ENCODE results near the gene GRM8.
A peak's percentile ranks its signal among the peaks of the same experiment; 100 is the strongest.

Gene GRM8

GRCh38 chr7:126818393-126819196 is 434.1 kb downstream of the GRM8 start:
- no peak for DNase-seq (ENCODE audit: low read depth in 2 of 2)

- no peak for DNase-seq (ENCODE audit: low read depth in 2 of 2)
Observed at GRCh38 chr7:126809188-126809587, 443.6 kb downstream of the GRM8 start.

- DNase-seq (ENCODE audit: low read depth in 2 of 2) = no peak
Observed at GRCh38 chr7:126806614-126807013, 446.1 kb downstream of the GRM8 start.

GRCh38 chr7:126805351-126805750 is 447.4 kb downstream of the GRM8 start:
- DNase-seq (ENCODE audit: low read depth in 2 of 2) = no peak

- no peak for DNase-seq (ENCODE audit: low read depth in 2 of 2)
Observed at GRCh38 chr7:126804604-126805003, 448.1 kb downstream of the GRM8 start.

GRCh38 chr7:126803990-126804389 is 448.8 kb downstream of the GRM8 start:
- DNase-seq (ENCODE audit: low read depth in 2 of 2) = no peak

GRCh38 chr7:126803060-126803665 is 449.6 kb downstream of the GRM8 start:
- peak; percentile 14 to 16 for DNase-seq (ENCODE audit: low read depth in 2 of 2)

- no peak for DNase-seq (ENCODE audit: low read depth in 2 of 2)
Observed at GRCh38 chr7:126801733-126802132, 451.0 kb downstream of the GRM8 start.

- no peak for DNase-seq (ENCODE audit: low read depth in 2 of 2)
Observed at GRCh38 chr7:126799541-126799940, 453.2 kb downstream of the GRM8 start.

- no peak for DNase-seq (ENCODE audit: low read depth in 2 of 2)
Observed at GRCh38 chr7:126792521-126792920, 460.2 kb downstream of the GRM8 start.

- no peak for DNase-seq (ENCODE audit: low read depth in 2 of 2)
Observed at GRCh38 chr7:126791306-126791705, 461.4 kb downstream of the GRM8 start.

GRCh38 chr7:126790763-126791162 is 462.0 kb downstream of the GRM8 start:
- no peak for DNase-seq (ENCODE audit: low read depth in 2 of 2)

- no peak for DNase-seq (ENCODE audit: low read depth in 2 of 2)
Observed at GRCh38 chr7:126783613-126784012, 469.1 kb downstream of the GRM8 start.

GRCh38 chr7:126780993-126781392 is 471.7 kb downstream of the GRM8 start:
- DNase-seq (ENCODE audit: low read depth in 2 of 2) = no peak

GRCh38 chr7:126778101-126778500 is 474.6 kb downstream of the GRM8 start:
- DNase-seq (ENCODE audit: low read depth in 2 of 2) = no peak

- no peak for DNase-seq (ENCODE audit: low read depth in 2 of 2)
Observed at GRCh38 chr7:126776498-126776897, 476.2 kb downstream of the GRM8 start.

GRCh38 chr7:126774077-126774476 is 478.7 kb downstream of the GRM8 start:
- DNase-seq (ENCODE audit: low read depth in 2 of 2) = no peak

- no peak for DNase-seq (ENCODE audit: low read depth in 2 of 2)
Observed at GRCh38 chr7:126768836-126769235, 483.9 kb downstream of the GRM8 start.

- no peak for DNase-seq (ENCODE audit: low read depth in 2 of 2)
Observed at GRCh38 chr7:126760914-126761577, 491.7 kb downstream of the GRM8 start.

- DNase-seq (ENCODE audit: low read depth in 2 of 2) = no peak
Observed at GRCh38 chr7:126755381-126755780, 497.4 kb downstream of the GRM8 start.

- DNase-seq (ENCODE audit: low read depth in 2 of 2) = no peak
Observed at GRCh38 chr7:126750207-126750911, 502.4 kb downstream of the GRM8 start.

- no peak for DNase-seq (ENCODE audit: low read depth in 2 of 2)
Observed at GRCh38 chr7:126728967-126729366, 523.8 kb downstream of the GRM8 start.

Measured in stimulated activated CD4-positive, alpha-beta T cell treated with anti-CD3 and anti-CD28 coated beads, Interleukin-4, amount 100 ng/mL, for 48 hours (primary cell).